Heart left ventricle (tissue), 13 donors: ENCODE results near the gene FAM241B.

Experiments
- POLR2A ChIP-seq, 2 donors: fragments of 450-650 bp; IDR thresholded peaks; one replicate each; pipeline ENCODE4 v1.6.1; 2017; ENCODE audit warnings: antibody characterized with exemption in 2 of 2, mild to moderate bottlenecking in 2 of 2, moderate library complexity in 2 of 2
- TF ChIP-seq, protein P1 (sequence below), 12 donors: fragments of 200-600 bp; sonication (generic) in 4 of 12; IDR thresholded peaks; one replicate each; pipeline versions ENCODE4 v1.5.0 to v1.8.0; 2018 to 2022; ENCODE audit warnings: antibody characterized with exemption in 12 of 12, mild to moderate bottlenecking in 5 of 12
- donor health status: ischemic (EF 13 %, LVEDD 7.1; RV severe dilation, severe dysfunction).
- donor health status: DM: no; HTN: yes; CAD: no.
- donor health status: DM: no; HTN: no; CAD: no.
- donor health status: ischemic (EF 25% LVEDD 6.9; RV normal size, moderate dysfunction).
- donor health status: ischemic (EF 25% LVEDD 5.7; RV mildly dilated, moderate dysfunction).
- donor health status: ischemic (EF 35%, LVEDD 5.7; RV mildly dilated, moderate dysfunction).
- donor health status: nonischemic (EF 11% LVEDD 7.7; RV severe dilation, severe dysfunction).
- donor health status: DM: yes; HTN: yes; CAD: no.
- donor health status: PGD.
- donor health status: ischemic (EF 29% LVEDD 5.4; RV normal size, mild dysfunction).
- donor health status: nonischemic (EF 23%, LVEDD 6.1; RV moderate dilation, normal function).

DNA sequence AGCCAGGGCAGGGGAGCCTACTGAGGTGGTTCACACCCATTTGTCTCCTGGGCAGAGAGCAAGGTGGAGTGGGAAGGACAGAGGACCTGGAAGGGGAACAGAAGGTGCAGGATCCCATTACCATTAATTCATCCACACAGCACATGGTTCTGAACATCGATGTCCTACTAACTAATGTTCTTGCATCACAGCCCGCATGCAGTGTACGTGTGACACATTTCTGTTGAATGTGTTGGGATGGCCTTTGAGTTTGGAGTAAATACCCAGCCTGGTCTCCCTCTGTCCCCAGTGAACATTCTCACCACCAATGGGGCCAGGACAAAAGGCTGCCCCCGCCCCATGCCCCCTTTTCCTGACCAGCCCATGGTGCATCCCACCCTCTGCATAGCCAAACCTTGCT, 46.3 kb downstream of the FAM241B start:
- TF ChIP-seq, protein P1, sequence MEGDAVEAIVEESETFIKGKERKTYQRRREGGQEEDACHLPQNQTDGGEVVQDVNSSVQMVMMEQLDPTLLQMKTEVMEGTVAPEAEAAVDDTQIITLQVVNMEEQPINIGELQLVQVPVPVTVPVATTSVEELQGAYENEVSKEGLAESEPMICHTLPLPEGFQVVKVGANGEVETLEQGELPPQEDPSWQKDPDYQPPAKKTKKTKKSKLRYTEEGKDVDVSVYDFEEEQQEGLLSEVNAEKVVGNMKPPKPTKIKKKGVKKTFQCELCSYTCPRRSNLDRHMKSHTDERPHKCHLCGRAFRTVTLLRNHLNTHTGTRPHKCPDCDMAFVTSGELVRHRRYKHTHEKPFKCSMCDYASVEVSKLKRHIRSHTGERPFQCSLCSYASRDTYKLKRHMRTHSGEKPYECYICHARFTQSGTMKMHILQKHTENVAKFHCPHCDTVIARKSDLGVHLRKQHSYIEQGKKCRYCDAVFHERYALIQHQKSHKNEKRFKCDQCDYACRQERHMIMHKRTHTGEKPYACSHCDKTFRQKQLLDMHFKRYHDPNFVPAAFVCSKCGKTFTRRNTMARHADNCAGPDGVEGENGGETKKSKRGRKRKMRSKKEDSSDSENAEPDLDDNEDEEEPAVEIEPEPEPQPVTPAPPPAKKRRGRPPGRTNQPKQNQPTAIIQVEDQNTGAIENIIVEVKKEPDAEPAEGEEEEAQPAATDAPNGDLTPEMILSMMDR (IDR thresholded peaks at IDR 0.05): no peak
- TF ChIP-seq POLR2A (IDR thresholded peaks at IDR 0.05): no peak
